Cerebellar cortex (tissue), 1 donor: ENCODE results near the gene WDR7.

Source experiments
- DNase-seq: peaks from one replicate; pipeline ENCODE4 v3.0.0-alpha.2; 2015; ENCODE audit warnings: low spot score

The WDR7 gene

DNA sequence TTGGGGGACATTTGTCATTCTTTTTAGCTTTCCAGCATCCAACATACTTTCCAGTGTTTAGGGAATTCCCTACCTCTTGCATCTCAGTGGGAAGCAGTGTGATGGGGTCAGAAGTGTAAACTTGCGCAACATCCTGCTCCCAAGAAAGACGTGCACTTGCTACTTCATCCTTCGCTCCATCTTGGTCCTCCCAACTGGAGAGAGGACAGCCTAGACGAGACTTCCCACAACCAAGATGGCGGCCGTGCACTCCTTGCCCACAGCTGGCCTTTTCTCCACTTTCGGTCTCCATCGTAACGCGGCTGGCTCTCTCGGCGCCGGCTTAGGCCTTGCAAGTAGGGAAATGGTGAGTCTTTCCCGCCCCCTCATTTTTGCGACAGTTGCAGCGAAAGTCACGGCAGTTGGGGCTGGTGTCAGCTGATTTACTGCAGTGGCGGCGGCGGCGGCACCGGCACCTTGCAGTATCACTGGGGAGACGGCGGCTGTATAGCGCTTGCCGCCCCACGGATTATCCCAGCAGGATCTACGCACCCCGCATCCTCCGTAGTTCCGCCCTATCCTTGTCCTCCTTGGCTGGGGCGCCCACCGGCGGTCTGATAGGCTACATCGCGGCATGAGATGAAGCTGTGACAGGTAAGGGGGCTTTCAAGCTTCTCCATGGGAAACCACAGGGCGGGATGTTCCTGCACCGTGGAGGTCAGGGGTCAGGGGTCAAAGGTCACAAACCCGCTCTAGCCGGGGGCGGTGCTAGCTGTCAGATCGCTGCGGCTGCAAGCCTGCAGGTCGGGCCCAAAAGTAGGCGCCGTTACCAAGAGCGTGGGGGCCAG is at the start of gene WDR7:
Gene WDR7 (plus strand): TSS at position 416 of the 827 bp plus-strand sequence. CDS start 21,157 bp downstream, outside the sequence.
- DNase-seq = peak; percentile 99

- no peak for DNase-seq
These were observed 44.5 kb upstream of the WDR7 start for GRCh38 chr18:56606618-56607017.

DNA sequence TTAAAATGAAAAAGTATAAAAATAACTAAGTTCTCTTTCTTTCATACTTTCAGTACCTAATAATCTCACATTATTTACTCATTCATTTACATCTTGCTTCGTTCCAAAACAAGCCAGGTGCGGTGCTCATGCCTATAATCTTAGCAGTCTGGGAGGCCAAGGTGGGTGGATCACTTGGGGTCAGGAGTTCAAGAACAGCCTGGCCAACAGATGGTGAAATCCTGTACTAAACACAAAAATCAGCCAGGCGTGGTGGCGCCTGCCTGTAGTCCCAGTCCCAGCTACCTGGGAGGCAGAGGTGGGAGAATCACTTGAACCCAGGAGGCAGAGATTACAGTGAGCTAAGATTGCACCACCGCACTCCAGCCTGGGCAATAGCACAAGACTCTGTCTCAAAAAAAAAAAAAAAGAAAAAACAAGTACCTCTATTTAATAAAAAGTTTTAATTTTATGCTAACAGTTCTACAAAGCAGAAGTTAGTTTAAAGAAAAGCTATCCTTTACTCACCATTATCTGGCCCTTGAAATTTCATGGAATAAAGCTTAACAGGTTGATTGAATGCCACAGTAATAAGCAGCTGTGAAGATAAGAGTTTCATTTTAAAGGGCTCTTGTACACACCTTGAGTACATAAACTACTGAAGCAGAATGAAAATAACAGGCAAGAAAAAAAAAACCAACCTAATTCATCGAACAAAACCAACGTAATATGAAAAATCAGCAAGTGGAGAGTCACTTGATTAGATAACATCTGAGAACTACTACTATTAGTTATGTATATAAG is 35.2 kb upstream of the WDR7 start:
- DNase-seq = no peak

GRCh38 chr18:56627991-56628390 is 23.2 kb upstream of the WDR7 start:
- no peak for DNase-seq

DNA sequence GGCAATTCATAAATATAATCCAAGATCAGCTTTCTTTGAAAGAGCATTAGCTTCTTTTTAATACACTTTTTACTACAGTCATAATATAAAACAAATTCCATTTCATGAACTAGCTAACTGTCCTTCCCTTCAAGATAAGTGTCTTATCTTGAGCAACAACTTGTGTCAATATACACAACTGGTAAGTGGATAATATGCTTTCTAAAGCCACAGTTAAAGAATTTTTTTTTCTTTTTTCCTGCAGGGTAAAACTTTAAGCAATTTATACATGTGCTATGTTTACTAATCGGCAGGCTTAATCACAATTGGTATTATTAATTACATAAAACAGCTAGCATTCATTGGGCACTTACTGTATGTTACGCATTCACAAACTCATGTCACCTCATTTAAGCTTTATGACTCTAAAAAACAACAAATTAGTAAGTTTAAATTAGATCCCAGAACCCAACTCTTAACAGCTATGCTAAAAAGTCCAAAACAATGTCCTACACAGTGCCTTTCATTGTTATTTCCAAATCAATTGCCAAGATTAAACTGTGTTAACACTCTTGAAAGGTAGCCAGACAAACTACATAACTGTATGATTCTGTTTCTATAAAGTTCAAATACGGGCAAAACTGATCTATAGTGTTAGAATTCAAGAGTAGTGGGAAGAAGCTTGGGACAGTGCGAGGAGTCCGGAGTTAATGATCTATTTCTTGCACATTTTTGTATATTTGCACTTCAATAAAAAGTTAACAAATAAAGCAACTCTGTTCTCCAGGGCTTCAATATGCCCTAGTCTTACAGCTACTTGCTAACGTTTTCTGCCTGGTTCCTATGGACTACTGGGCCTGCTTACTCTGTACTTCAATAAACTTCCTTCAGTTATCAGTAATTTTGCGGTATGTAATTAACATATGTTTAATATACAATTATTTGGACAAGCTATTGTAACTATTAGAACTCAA is 18.8 kb upstream of the WDR7 start:
- DNase-seq = no peak

DNA sequence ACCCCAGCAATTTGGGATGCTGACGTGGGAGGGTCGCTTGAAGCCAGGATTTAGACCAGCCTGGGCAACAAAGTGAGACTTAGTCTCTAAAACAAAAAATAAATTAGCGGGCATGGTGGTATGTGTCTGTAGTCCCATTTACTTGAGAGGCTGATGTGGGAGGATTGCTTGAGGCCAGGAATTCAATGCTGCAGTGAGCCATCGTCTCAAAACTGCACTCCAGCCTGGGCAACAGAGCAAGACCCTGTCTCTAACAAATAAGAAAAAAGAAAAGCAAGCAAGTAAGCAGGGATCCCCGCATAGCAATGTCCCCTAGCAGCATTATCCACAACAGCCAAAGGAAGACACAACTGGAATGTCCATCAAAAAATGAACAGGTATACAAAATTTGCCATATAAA is 16.2 kb upstream of the WDR7 start:
- no peak for DNase-seq

DNA sequence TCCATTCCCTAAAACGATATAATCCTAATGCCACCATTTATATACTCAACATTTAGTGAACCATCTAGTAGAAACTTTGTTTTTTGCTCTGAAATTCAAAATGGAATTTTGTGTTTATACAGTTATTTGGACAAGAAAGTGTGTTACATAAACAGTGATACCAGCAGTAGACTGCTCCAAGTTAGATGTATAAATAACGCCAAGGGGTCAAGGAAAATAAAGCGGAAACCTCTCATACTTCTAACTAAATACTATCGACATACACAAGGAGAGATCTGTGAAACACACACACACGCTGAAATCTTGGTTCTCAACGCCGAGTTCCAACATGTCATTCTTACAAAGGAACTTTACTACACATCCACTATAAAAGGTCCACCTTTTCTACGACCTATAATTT is 14.0 kb upstream of the WDR7 start:
- no peak for DNase-seq

DNA sequence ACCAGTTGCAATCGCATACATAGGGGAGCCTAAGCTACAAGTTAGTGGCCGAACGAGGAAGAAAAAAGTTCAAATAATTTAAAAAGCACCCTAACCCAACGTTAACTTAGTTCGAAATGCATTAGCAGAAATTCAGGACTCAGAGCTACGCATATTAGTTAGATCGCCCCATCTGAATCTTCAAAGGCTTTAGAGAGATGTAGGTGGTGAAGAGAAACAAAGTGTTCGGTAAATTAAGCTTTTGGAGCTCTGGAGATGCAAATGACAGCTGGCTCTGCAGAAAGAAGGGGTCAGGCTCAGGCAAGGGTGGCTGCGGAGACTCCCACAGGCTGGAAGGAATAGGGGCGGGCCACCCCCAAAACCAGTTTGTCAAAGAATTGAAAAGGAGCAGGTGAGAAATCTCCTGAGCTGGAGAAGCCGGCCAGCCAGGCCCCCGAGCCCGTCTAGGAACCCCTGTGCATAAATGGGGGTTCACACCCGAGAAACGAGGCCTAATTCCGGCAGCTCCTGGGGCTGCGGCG is 13.4 kb upstream of the WDR7 start:
- no peak for DNase-seq

GRCh38 chr18:56638232-56639103 is 12.7 kb upstream of the WDR7 start, which contains the start of gene TXNL1:
TSS of gene TXNL1 (minus strand) at chr18:56638592. CDS start at chr18:56638440, 152 bp downstream.
- peak; percentile 98 for DNase-seq

GRCh38 chr18:56639104-56639381 is 12.1 kb upstream of the WDR7 start:
- no peak for DNase-seq

GRCh38 chr18:56639571-56639970 is 11.6 kb upstream of the WDR7 start:
- DNase-seq = no peak

DNA sequence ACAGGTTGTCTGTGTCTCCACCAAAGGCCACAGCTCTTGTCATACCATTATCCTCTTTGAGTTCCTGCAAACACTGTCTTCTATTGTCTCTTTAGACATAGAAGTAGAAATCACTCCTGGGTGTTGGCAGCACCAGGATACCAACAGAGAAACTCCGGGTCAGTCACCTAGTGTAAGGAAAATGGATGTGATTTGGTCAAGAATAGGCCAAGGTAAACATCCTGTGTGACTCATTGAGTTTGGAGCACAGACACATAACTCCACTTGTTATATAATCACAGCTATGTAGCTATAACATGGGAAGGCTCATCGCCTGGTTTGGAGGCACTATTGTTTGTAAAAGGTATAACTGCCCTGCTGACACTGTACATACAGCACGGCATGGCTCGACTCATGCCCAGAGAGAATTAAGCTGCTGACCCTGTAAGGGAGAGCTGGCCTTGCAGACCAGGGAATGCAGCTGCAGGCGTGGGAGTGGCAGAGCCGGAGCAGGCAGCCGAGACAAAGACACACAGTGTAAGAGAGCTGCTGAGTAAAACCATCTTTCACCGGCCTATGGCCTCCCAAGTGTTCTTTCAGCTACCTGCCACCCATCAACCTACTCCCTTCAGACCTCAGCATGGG is 9.3 kb upstream of the WDR7 start:
- no peak for DNase-seq

- DNase-seq = no peak
These were observed 7.8 kb upstream of the WDR7 start for GRCh38 chr18:56643381-56643780.

- peak; percentile 11 for DNase-seq
These were observed 5.6 kb upstream of the WDR7 start for GRCh38 chr18:56645415-56646016.

- DNase-seq = no peak
These were observed 4.1 kb upstream of the WDR7 start for GRCh38 chr18:56647071-56647470.

GRCh38 chr18:56647951-56648893 is 2.9 kb upstream of the WDR7 start:
- DNase-seq = no peak

GRCh38 chr18:56649996-56650395 is 1.2 kb upstream of the WDR7 start:
- DNase-seq = no peak

DNA sequence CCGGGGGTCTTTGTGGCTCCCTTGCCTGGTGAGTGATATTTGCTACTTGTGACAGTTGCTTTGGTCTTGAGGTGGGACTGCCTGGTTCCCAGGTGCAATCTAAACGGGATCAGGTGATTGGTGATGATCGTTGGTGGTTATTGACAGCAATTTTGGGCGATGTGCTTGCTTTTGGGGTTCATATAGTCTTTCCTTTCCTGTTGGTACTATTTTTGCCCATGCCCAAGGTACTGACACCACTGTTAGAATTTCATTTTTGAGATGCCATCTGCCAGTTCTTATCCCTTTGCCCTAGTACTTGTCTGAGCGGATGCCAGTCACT is 573 bp downstream of the WDR7 start:
- DNase-seq = peak; percentile 19

- no peak for DNase-seq
These were observed 1.6 kb downstream of the WDR7 start for GRCh38 chr18:56652802-56653201.
